GM19438 (cell line): ENCODE measurements around the gene PLK5.

ENCODE experiments used
- ATAC-seq: cut with Tn5 transposase; IDR thresholded peaks from one replicate; pipeline ENCODE4 v1.9.1; 2021; ENCODE audit warnings: low read depth; ENCODE audit not compliant: unreplicated experiment

The PLK5 gene

DNA sequence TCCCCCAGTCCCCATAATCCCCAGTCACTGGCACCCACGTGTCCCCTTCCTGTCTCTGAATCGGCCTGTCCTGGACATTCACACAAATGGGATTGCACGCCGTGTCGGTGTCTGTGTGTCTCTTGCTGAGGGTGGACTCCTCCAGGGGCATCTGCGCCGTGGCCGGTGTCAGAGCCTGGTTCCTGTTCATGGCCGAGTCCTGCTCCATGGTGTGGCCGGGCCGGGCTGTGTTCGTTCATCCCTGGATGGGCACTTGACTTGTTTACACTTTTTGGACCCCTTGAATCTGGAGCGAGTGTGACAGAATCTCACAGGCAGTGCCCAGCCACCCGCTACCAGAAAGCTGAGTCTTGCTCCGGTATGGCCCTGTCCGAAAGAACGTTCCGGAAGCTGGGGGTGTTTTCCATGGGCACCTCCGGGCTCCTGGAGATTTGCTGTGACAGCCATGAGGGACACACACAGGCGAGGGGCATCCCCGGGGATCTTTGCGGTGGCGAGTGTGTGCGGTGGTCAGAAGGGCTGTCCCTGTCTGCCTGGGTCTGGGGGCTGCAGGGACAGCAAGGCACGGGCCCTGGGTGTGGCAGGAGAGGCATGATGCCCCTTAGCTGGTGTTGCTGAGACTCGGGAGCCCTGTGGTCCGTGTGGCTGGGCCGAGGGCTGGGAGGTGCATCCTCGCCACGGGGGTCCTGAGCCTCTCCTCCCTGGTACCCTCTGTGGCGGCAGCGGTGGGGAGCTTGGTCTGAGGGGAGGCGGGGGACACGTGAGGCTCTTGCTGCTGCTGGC, 50.7 kb downstream of the PLK5 start:
- no peak for ATAC-seq

GRCh38 chr19:1575323-1576241, 51.7 kb downstream of the PLK5 start:
- ATAC-seq, result no peak

- ATAC-seq, result no peak
Measured at GRCh38 chr19:1576242-1577089, 52.6 kb downstream of the PLK5 start.

DNA sequence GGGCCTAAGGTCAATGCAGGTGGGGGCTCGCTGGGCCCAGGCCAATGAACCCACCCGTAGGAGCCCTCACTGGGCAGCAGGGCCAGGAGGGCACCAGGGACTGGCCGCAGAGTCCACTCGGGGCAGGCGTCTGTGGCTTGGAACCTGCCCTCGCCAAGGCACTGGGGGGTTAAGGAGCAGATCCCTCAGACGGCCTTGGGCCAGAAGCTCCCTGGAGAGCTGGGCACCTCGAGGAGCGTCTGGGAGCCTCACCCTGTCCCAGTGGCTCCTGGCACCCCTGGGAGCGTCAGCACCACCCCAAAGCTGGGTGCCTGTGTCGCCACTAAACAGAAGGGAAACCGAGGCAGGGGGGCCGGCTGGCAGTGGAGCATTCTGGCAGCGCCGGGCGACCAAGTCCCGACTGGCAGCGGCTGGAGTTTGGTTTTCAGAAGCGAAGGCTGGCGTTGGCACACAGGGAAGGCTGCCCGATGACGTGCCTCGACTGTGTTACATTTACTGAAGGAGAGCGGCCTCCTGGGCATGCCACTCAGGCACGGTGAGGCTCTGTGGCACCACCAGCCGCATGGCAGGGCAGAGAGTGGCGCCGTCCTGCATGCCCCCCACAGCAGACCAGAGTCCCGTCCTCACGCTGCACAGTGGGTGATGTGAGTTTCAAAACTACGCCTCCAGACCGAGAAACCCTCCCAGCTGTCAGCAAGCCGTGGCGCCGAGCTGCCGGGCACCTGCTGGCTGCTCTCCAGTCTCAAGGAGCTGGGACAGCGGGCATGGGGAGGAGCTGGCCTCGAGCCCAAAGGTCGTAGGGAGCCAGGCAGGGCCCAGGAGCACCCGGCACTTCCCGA, 53.4 kb downstream of the PLK5 start:
- no peak for ATAC-seq

- no peak for ATAC-seq
Measured at GRCh38 chr19:1577929-1578618, 54.2 kb downstream of the PLK5 start.

- ATAC-seq, result no peak
Measured at GRCh38 chr19:1579222-1579621, 55.3 kb downstream of the PLK5 start.

- ATAC-seq, result no peak
Measured at GRCh38 chr19:1580382-1580781, 56.5 kb downstream of the PLK5 start.

DNA sequence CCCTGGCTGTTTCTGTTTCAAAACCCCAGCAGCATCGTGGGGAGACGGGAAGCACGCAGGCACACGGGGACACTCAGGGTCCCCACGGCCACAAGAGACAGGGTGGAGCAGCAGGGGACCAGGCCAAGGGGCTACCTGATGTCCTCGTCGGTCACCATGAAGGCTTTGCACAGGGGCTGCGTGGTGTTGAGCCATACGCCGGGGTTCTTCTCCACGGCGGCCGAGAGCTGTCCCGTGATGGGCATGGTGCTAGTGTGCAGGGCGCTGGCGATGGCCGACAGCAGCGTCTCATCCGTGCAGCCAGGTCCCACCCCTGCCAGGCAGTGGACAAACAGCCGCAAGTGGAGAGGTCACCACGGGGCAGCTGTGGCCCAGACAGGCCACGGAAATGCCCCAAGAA, 57.1 kb downstream of the PLK5 start:
- no peak for ATAC-seq

- ATAC-seq, result no peak
Measured at GRCh38 chr19:1582201-1582600, 58.3 kb downstream of the PLK5 start.

GRCh38 chr19:1584500-1585242, 60.8 kb downstream of the PLK5 start:
- ATAC-seq, result no peak

GRCh38 chr19:1585243-1585580, 61.3 kb downstream of the PLK5 start:
- ATAC-seq, result no peak
